ENCODE data around the gene UIMC1. TPM values are rescaled to one million over a fixed set of nuclear protein-coding genes. Genes with fewer than 3 reads are reported as not detected.

UIMC1 gene
- total RNA-seq, 1 experiment from 2014 or later, result 57.7 TPM

- peaks cover 63% of the 10 kb centered on the region for H3K79me2 ChIP-seq (ENCODE audit: low read length)
- peak overlapping the region; percentile 88 for H3K9ac ChIP-seq (ENCODE audit: low read length)
- peaks cover 20% of the 10 kb centered on the region for H3K4me1 ChIP-seq (ENCODE audit: low read length)
- peaks cover 6% of the 10 kb centered on the region for H3K36me3 ChIP-seq (ENCODE audit: insufficient read depth, low read length)
- H3K27me3 ChIP-seq (ENCODE audit: low read length), result no peaks in the 10 kb centered on the region
- peak overlapping the region; percentile 92 for H3K4me3 ChIP-seq (ENCODE audit: low read length)
- DNase-seq, result peak; percentile 63
- H4K20me1 ChIP-seq (ENCODE audit: insufficient read depth, low read depth, low read length), result no peaks in the 10 kb centered on the region
- peak overlapping the region; percentile 23; the same call in 1 of the 2 replicates for H2AFZ ChIP-seq (ENCODE audit: low read length)
- no peaks in the 10 kb centered on the region for H3K9me2 ChIP-seq (replicated peaks; ENCODE audit: insufficient read depth, low read length)
- peak overlapping the region; percentile 71 for H3K27ac ChIP-seq (ENCODE audit: low read length)
- peak overlapping the region; percentile 72 for H3K4me2 ChIP-seq (ENCODE audit: low read depth, low read length, poor library complexity, severe bottlenecking)
- no peaks in the 10 kb centered on the region for H3K9me3 ChIP-seq (ENCODE audit: low read length)
Observed at GRCh38 chr5:177023303-177023664, 16.7 kb upstream of the UIMC1 start.

GRCh38 chr5:177022386-177023302, 16.1 kb upstream of the UIMC1 start, which contains the start of gene ZNF346:
TSS of gene ZNF346 (plus strand) at chr5:177022696. CDS start at chr5:177022739, 43 bp downstream.
- Histone ChIP-seq H3K79me2 (ENCODE audit: low read length) (peaks cover 58% of the 10 kb centered on the region), H3K4me2 (ENCODE audit: low read depth, low read length, poor library complexity, severe bottlenecking) (peak within 1 kb of the TSS; percentile 72), H3K4me3 (ENCODE audit: low read length) (peak within 1 kb of the TSS; percentile 92), H2AFZ (ENCODE audit: low read length) (peak within 1 kb of the TSS; percentile 23), H3K4me1 (ENCODE audit: low read length) (peaks cover 20% of the 10 kb centered on the region), H3K9me2 (replicated peaks; ENCODE audit: insufficient read depth, low read length) (no peaks in the 10 kb centered on the region), H3K27ac (ENCODE audit: low read length) (peak within 1 kb of the TSS; percentile 71), H3K9ac (ENCODE audit: low read length) (peak within 1 kb of the TSS; percentile 88), H3K36me3 (ENCODE audit: insufficient read depth, low read length) (peaks cover 6% of the 10 kb centered on the region), H3K9me3 (ENCODE audit: low read length) (no peaks in the 10 kb centered on the region), H3K27me3 (ENCODE audit: low read length) (no peaks in the 10 kb centered on the region), H4K20me1 (ENCODE audit: insufficient read depth, low read depth, low read length) (no peaks in the 10 kb centered on the region)
- peak; percentile 98 for DNase-seq

- Histone ChIP-seq H3K36me3 (ENCODE audit: insufficient read depth, low read length) (no peaks in the 10 kb centered on the region), H3K4me3 (ENCODE audit: low read length) (no peak overlapping the region), H3K27me3 (ENCODE audit: low read length) (no peaks in the 10 kb centered on the region), H3K27ac (ENCODE audit: low read length) (no peak overlapping the region), H2AFZ (ENCODE audit: low read length) (no peak overlapping the region), H3K79me2 (ENCODE audit: low read length) (peaks cover 36% of the 10 kb centered on the region), H3K9me2 (replicated peaks; ENCODE audit: insufficient read depth, low read length) (no peaks in the 10 kb centered on the region), H3K9me3 (ENCODE audit: low read length) (no peaks in the 10 kb centered on the region), H3K4me1 (ENCODE audit: low read length) (peaks cover 20% of the 10 kb centered on the region), H4K20me1 (ENCODE audit: insufficient read depth, low read depth, low read length) (no peaks in the 10 kb centered on the region), H3K9ac (ENCODE audit: low read length) (no peak overlapping the region), H3K4me2 (ENCODE audit: low read depth, low read length, poor library complexity, severe bottlenecking) (no peak overlapping the region)
- no peak for DNase-seq
Observed at GRCh38 chr5:177020033-177020432, 13.5 kb upstream of the UIMC1 start.

- H3K9me2 ChIP-seq (replicated peaks; ENCODE audit: insufficient read depth, low read length), result no peaks in the 10 kb centered on the region
- H2AFZ ChIP-seq (ENCODE audit: low read length), result no peak overlapping the region
- H3K79me2 ChIP-seq (ENCODE audit: low read length), result peaks cover 22% of the 10 kb centered on the region
- H3K36me3 ChIP-seq (ENCODE audit: insufficient read depth, low read length), result no peaks in the 10 kb centered on the region
- no peak overlapping the region for H3K4me2 ChIP-seq (ENCODE audit: low read depth, low read length, poor library complexity, severe bottlenecking)
- no peaks in the 10 kb centered on the region for H3K9me3 ChIP-seq (ENCODE audit: low read length)
- H3K27ac ChIP-seq (ENCODE audit: low read length), result no peak overlapping the region
- no peak overlapping the region for H3K9ac ChIP-seq (ENCODE audit: low read length)
- peaks cover 11% of the 10 kb centered on the region for H3K4me1 ChIP-seq (ENCODE audit: low read length)
- no peak for DNase-seq
- H3K27me3 ChIP-seq (ENCODE audit: low read length), result no peaks in the 10 kb centered on the region
- H4K20me1 ChIP-seq (ENCODE audit: insufficient read depth, low read depth, low read length), result no peaks in the 10 kb centered on the region
- H3K4me3 ChIP-seq (ENCODE audit: low read length), result no peak overlapping the region
Observed at GRCh38 chr5:177018341-177018740, 11.8 kb upstream of the UIMC1 start.

- H3K9me2 ChIP-seq (replicated peaks; ENCODE audit: insufficient read depth, low read length), result no peaks in the 10 kb centered on the region
- no peaks in the 10 kb centered on the region for H3K27me3 ChIP-seq (ENCODE audit: low read length)
- H3K9me3 ChIP-seq (ENCODE audit: low read length), result no peaks in the 10 kb centered on the region
- H3K9ac ChIP-seq (ENCODE audit: low read length), result no peak overlapping the region
- no peaks in the 10 kb centered on the region for H4K20me1 ChIP-seq (ENCODE audit: insufficient read depth, low read depth, low read length)
- no peak for DNase-seq
- H3K36me3 ChIP-seq (ENCODE audit: insufficient read depth, low read length), result no peaks in the 10 kb centered on the region
- H3K79me2 ChIP-seq (ENCODE audit: low read length), result no peaks in the 10 kb centered on the region
- no peak overlapping the region for H3K27ac ChIP-seq (ENCODE audit: low read length)
- no peak overlapping the region for H3K4me2 ChIP-seq (ENCODE audit: low read depth, low read length, poor library complexity, severe bottlenecking)
- no peak overlapping the region for H3K4me3 ChIP-seq (ENCODE audit: low read length)
- no peaks in the 10 kb centered on the region; the same call in 1 of the 2 replicates for H3K4me1 ChIP-seq (ENCODE audit: low read length)
- H2AFZ ChIP-seq (ENCODE audit: low read length), result no peak overlapping the region
Observed at GRCh38 chr5:177015156-177015555, 8.6 kb upstream of the UIMC1 start.

GRCh38 chr5:177010153-177010552, 3.6 kb upstream of the UIMC1 start:
- Histone ChIP-seq H3K4me2 (ENCODE audit: low read depth, low read length, poor library complexity, severe bottlenecking) (no peak overlapping the region), H2AFZ (ENCODE audit: low read length) (no peak overlapping the region), H3K27ac (ENCODE audit: low read length) (no peak overlapping the region), H3K36me3 (ENCODE audit: insufficient read depth, low read length) (no peaks in the 10 kb centered on the region), H3K79me2 (ENCODE audit: low read length) (peaks cover 13% of the 10 kb centered on the region), H3K27me3 (ENCODE audit: low read length) (no peaks in the 10 kb centered on the region), H3K4me1 (ENCODE audit: low read length) (peaks cover 11% of the 10 kb centered on the region), H3K4me3 (ENCODE audit: low read length) (no peak overlapping the region), H3K9me2 (replicated peaks; ENCODE audit: insufficient read depth, low read length) (no peaks in the 10 kb centered on the region), H3K9me3 (ENCODE audit: low read length) (no peaks in the 10 kb centered on the region), H3K9ac (ENCODE audit: low read length) (no peak overlapping the region), H4K20me1 (ENCODE audit: insufficient read depth, low read depth, low read length) (peaks cover 9% of the 10 kb centered on the region)
- DNase-seq, result no peak

GRCh38 chr5:177008716-177009115, 2.1 kb upstream of the UIMC1 start:
- H3K36me3 ChIP-seq (ENCODE audit: insufficient read depth, low read length), result peaks cover 6% of the 10 kb centered on the region; the same call in 1 of the 2 replicates
- DNase-seq, result no peak

GRCh38 chr5:177005619-177006264, 837 bp downstream of the UIMC1 start:
- H4K20me1 ChIP-seq (ENCODE audit: insufficient read depth, low read depth, low read length), result peaks cover 11% of the 10 kb centered on the region
- DNase-seq, result peak; percentile 86
- H3K36me3 ChIP-seq (ENCODE audit: insufficient read depth, low read length), result peaks cover 18% of the 10 kb centered on the region; the same call in 1 of the 2 replicates

More at GRCh38 chr5:177008716-177009115, 2.1 kb upstream of the UIMC1 start:
- H3K4me2 ChIP-seq (ENCODE audit: low read depth, low read length, poor library complexity, severe bottlenecking), result no peak overlapping the region
- no peak overlapping the region for H3K27ac ChIP-seq (ENCODE audit: low read length)
- no peak overlapping the region for H3K4me3 ChIP-seq (ENCODE audit: low read length)
- no peaks in the 10 kb centered on the region for H3K9me3 ChIP-seq (ENCODE audit: low read length)
- H2AFZ ChIP-seq (ENCODE audit: low read length), result no peak overlapping the region
- peaks cover 28% of the 10 kb centered on the region for H3K79me2 ChIP-seq (ENCODE audit: low read length)
- H3K9me2 ChIP-seq (replicated peaks; ENCODE audit: insufficient read depth, low read length), result no peaks in the 10 kb centered on the region
- H3K27me3 ChIP-seq (ENCODE audit: low read length), result no peaks in the 10 kb centered on the region
- H3K9ac ChIP-seq (ENCODE audit: low read length), result no peak overlapping the region
- H3K4me1 ChIP-seq (ENCODE audit: low read length), result peaks cover 25% of the 10 kb centered on the region
- H4K20me1 ChIP-seq (ENCODE audit: insufficient read depth, low read depth, low read length), result peaks cover 11% of the 10 kb centered on the region

More at GRCh38 chr5:177005619-177006264, 837 bp downstream of the UIMC1 start:
- Histone ChIP-seq H3K4me2 (ENCODE audit: low read depth, low read length, poor library complexity, severe bottlenecking) (peak overlapping the region; percentile 97), H3K9me3 (ENCODE audit: low read length) (no peaks in the 10 kb centered on the region), H3K9ac (ENCODE audit: low read length) (peak overlapping the region; percentile 94), H3K4me1 (ENCODE audit: low read length) (peaks cover 25% of the 10 kb centered on the region), H3K4me3 (ENCODE audit: low read length) (peak overlapping the region; percentile 84), H3K27ac (ENCODE audit: low read length) (peak overlapping the region; percentile 75), H3K27me3 (ENCODE audit: low read length) (no peaks in the 10 kb centered on the region), H3K79me2 (ENCODE audit: low read length) (peaks cover 58% of the 10 kb centered on the region), H3K9me2 (replicated peaks; ENCODE audit: insufficient read depth, low read length) (no peaks in the 10 kb centered on the region), H2AFZ (ENCODE audit: low read length) (peak overlapping the region; percentile 61; the same call in 1 of the 2 replicates)

Measured in Karpas-422 (cell line).